A549 (cell line): ENCODE results near the gene OPRM1.

Source experiments
- CHD4 ChIP-seq: fragments of 200-600 bp; sonication (generic); IDR thresholded peaks from 2 replicates; pipeline ENCODE4 v1.6.1; 2016; ENCODE audit warnings: antibody characterized with exemption, mild to moderate bottlenecking, borderline replicate concordance
- MAZ ChIP-seq: fragments of 150-350 bp; IDR thresholded peaks from 2 replicates; pipeline ENCODE4 v1.6.1; 2014; ENCODE audit warnings: antibody characterized with exemption, low read depth, low read length, borderline replicate concordance
- MYC ChIP-seq: IDR thresholded peaks from 2 replicates; pipeline ENCODE4 v1.6.1; 2012; ENCODE audit warnings: mild to moderate bottlenecking, inconsistent platforms, low read length, improper control_type of control experiment, borderline replicate concordance
- POLR2A ChIP-seq: IDR thresholded peaks from 2 replicates; pipeline ENCODE4 v1.6.1; 2012; ENCODE audit warnings: mild to moderate bottlenecking, low read length
- RAD21 ChIP-seq, 2 experiments: fragments of >200 bp in 1 of 2; sonication (Bioruptor Twin) in 1 of 2; formaldehyde crosslinking in 1 of 2; IDR thresholded peaks in 1 of 2; conservative IDR thresholded peaks in 1 of 2; 2 replicates in 1 of 2; 3 replicates in 1 of 2; pipeline ENCODE4 v1.6.1; 2012 to 2018; ENCODE audit warnings: inconsistent platforms in 1 of 2
- TP53 ChIP-seq: fragments of 250-450 bp; sonication (Bioruptor Pico); IDR thresholded peaks from 2 replicates; pipeline ENCODE4 v1.5.0; 2021; ENCODE audit warnings: mild to moderate bottlenecking, moderate library complexity
- TF ChIP-seq, protein P1 (sequence below): fragments of >200 bp; sonication (Bioruptor Twin); formaldehyde crosslinking; IDR thresholded peaks from 3 replicates; pipeline ENCODE4 v1.5.1; 2016

GRCh38 chr6:154071711-154072110 lies 32.7 kb downstream of the OPRM1 start:
- TF ChIP-seq, protein P1, sequence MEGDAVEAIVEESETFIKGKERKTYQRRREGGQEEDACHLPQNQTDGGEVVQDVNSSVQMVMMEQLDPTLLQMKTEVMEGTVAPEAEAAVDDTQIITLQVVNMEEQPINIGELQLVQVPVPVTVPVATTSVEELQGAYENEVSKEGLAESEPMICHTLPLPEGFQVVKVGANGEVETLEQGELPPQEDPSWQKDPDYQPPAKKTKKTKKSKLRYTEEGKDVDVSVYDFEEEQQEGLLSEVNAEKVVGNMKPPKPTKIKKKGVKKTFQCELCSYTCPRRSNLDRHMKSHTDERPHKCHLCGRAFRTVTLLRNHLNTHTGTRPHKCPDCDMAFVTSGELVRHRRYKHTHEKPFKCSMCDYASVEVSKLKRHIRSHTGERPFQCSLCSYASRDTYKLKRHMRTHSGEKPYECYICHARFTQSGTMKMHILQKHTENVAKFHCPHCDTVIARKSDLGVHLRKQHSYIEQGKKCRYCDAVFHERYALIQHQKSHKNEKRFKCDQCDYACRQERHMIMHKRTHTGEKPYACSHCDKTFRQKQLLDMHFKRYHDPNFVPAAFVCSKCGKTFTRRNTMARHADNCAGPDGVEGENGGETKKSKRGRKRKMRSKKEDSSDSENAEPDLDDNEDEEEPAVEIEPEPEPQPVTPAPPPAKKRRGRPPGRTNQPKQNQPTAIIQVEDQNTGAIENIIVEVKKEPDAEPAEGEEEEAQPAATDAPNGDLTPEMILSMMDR, result no peak
- no peak for TF ChIP-seq POLR2A
- no peak for TF ChIP-seq TP53 (CRISPR knock-in tag)
- TF ChIP-seq MAZ, result no peak
- TF ChIP-seq RAD21 (conservative IDR thresholded peaks at IDR 0.05 in 1 of 2, IDR thresholded peaks at IDR 0.05 in 1 of 2), result no peak
- TF ChIP-seq CHD4, result no peak
- no peak for TF ChIP-seq MYC
